ENCODE measurements around the gene SLC25A45. TPM values are rescaled to one million over a fixed set of nuclear protein-coding genes. Genes with fewer than 3 reads are reported as not detected.

Gene SLC25A45
- total and polyA plus RNA-seq, 8 donors = 8.4 to 17.0 (median 11.8) TPM

- TF ChIP-seq, protein P1, sequence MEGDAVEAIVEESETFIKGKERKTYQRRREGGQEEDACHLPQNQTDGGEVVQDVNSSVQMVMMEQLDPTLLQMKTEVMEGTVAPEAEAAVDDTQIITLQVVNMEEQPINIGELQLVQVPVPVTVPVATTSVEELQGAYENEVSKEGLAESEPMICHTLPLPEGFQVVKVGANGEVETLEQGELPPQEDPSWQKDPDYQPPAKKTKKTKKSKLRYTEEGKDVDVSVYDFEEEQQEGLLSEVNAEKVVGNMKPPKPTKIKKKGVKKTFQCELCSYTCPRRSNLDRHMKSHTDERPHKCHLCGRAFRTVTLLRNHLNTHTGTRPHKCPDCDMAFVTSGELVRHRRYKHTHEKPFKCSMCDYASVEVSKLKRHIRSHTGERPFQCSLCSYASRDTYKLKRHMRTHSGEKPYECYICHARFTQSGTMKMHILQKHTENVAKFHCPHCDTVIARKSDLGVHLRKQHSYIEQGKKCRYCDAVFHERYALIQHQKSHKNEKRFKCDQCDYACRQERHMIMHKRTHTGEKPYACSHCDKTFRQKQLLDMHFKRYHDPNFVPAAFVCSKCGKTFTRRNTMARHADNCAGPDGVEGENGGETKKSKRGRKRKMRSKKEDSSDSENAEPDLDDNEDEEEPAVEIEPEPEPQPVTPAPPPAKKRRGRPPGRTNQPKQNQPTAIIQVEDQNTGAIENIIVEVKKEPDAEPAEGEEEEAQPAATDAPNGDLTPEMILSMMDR (IDR thresholded peaks at IDR 0.05) = no peak
- no peak for ATAC-seq
- no peaks in the 10 kb centered on the region for H3K27me3 ChIP-seq
- H3K27ac ChIP-seq = no peak overlapping the region
- no peak overlapping the region for H3K4me3 ChIP-seq
- peak in 1 of 4 donors; percentile 15 for DNase-seq
- no peaks in the 10 kb centered on the region for H3K36me3 ChIP-seq
- intact Hi-C loops (cut with DNase I) = no loop called here
- H3K9me3 ChIP-seq = no peaks in the 10 kb centered on the region
- peaks cover 10 to 23% of the 10 kb centered on the region in 2 donors for H3K4me1 ChIP-seq
Measured at GRCh38 chr11:65330544-65330943, 51.9 kb downstream of the SLC25A45 start.

- peak; percentile 50 for ATAC-seq
- intact Hi-C loops (cut with DNase I) = loop anchor here (5.0 to 10.0 kb wide), 2 partner anchors 53 to 55 kb away; no protein-coding TSS in a partner anchor
Measured at GRCh38 chr11:65329944-65330403, 52.5 kb downstream of the SLC25A45 start.

DNA sequence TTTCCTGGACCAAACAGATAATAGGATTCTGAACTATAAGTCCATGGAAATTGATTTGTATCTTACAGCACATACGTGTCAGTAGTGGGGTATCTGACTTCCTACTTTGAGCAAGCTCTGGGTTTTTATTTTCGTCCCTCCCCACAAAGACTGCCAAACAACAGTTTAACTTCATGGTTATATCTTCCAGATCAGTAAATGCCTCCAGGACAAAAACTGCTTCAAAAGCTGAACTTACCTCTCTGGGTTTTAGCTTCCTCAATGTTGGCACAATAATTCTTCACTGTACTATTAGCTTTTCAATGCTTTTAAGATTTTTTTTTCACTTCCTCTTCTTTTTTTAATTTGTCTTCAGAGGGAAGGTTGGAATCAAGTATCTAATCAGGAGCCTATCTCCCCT, 53.0 kb downstream of the SLC25A45 start:
- Histone ChIP-seq H3K27me3 (no peaks in the 10 kb centered on the region), H3K36me3 (no peaks in the 10 kb centered on the region), H3K27ac (no peak overlapping the region), H3K4me3 (no peak overlapping the region), H3K9me3 (no peaks in the 10 kb centered on the region), H3K4me1 (peaks cover 2 to 12% of the 10 kb centered on the region in 2 donors)
- no peak for ATAC-seq
- intact Hi-C loops (cut with DNase I) = loop anchor here (5.0 to 10.0 kb wide), 2 partner anchors 52 to 55 kb away; no protein-coding TSS in a partner anchor
- no peak for DNase-seq
- TF ChIP-seq, protein P1 (IDR thresholded peaks at IDR 0.05) = no peak

More at GRCh38 chr11:65329944-65330403, 52.5 kb downstream of the SLC25A45 start:
- Histone ChIP-seq H3K27me3 (no peaks in the 10 kb centered on the region), H3K27ac (no peak overlapping the region), H3K36me3 (no peaks in the 10 kb centered on the region), H3K4me1 (peaks cover 7 to 17% of the 10 kb centered on the region in 2 donors), H3K4me3 (no peak overlapping the region), H3K9me3 (no peaks in the 10 kb centered on the region)
- peak; percentile 9 to 92 (median 82) for DNase-seq
- TF ChIP-seq, protein P1 (IDR thresholded peaks at IDR 0.05) = peak; percentile 81 to 82

GRCh38 chr11:65327021-65327420, 55.4 kb downstream of the SLC25A45 start:
- H3K27ac ChIP-seq = no peak overlapping the region
- no peaks in the 10 kb centered on the region for H3K27me3 ChIP-seq
- H3K36me3 ChIP-seq = peaks cover 0 to 12% of the 10 kb centered on the region in 2 donors
- DNase-seq (no peak), ATAC-seq (no peak)
- intact Hi-C loops (cut with DNase I) = loop anchor here (5.0 to 10.0 kb wide), 2 partner anchors 50 to 52 kb away; no protein-coding TSS in a partner anchor
- no peaks in the 10 kb centered on the region for H3K9me3 ChIP-seq
- H3K4me1 ChIP-seq = peaks cover 0 to 9% of the 10 kb centered on the region in 2 donors
- H3K4me3 ChIP-seq = no peak overlapping the region
- TF ChIP-seq, protein P1 (IDR thresholded peaks at IDR 0.05) = no peak

DNA sequence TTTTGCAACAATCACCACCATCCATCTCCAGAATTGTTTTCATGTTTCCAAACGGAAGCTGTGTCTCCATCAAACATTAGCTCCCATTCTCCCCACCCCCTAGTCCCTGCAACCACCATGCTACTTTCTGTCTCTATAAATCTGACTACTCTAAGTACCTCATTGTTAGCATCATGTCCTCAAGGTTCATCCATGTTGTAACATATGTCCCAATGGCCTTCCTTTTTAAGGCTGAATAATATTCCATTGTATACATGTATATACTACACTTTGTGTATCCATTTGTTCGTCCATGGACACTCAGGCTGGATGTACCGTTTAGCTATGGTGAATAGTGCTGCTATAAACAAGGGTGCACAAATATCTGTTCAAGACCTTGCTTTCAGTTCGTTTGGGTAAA, 57.0 kb downstream of the SLC25A45 start:
- no peaks in the 10 kb centered on the region for H3K27me3 ChIP-seq
- TF ChIP-seq, protein P1 (IDR thresholded peaks at IDR 0.05) = no peak
- intact Hi-C loops (cut with DNase I) = loop anchor here (5.0 to 10.0 kb wide), 2 partner anchors 48 to 51 kb away; no protein-coding TSS in a partner anchor
- no peaks in the 10 kb centered on the region for H3K9me3 ChIP-seq
- H3K36me3 ChIP-seq = peaks cover 0 to 27% of the 10 kb centered on the region in 2 donors
- DNase-seq (no peak), ATAC-seq (no peak)
- no peak overlapping the region for H3K27ac ChIP-seq
- H3K4me1 ChIP-seq = peaks cover 0 to 19% of the 10 kb centered on the region in 2 donors
- H3K4me3 ChIP-seq = no peak overlapping the region

Other genes with a start within 250 kb of the SLC25A45 start
- 10 to 100 TPM; 63.5 to 74.5 TPM for gene SYVN1, start 248.1 kb downstream of the SLC25A45 start, total RNA-seq
- gene SYVN1, start 248.1 kb downstream of the SLC25A45 start, polyA plus RNA-seq (ENCODE audit: insufficient read length in 6 of 6) = 10 to 100 TPM; 37.2 to 53.4 (median 45.2) TPM
- not detected for gene SPDYC, start 212.4 kb downstream of the SLC25A45 start, total RNA-seq
- gene SPDYC, start 212.4 kb downstream of the SLC25A45 start, polyA plus RNA-seq (ENCODE audit: insufficient read length in 6 of 6) = not detected
- gene CAPN1, start 200.7 kb downstream of the SLC25A45 start, total RNA-seq = 100 to 1,000 TPM; 232 to 248 TPM
- gene CAPN1, start 200.7 kb downstream of the SLC25A45 start, polyA plus RNA-seq (ENCODE audit: insufficient read length in 6 of 6) = 100 to 1,000 TPM in 1 of 6 donors, 10 to 100 TPM in 5; 80.5 to 100 (median 86.0) TPM
- gene POLA2, start 120.7 kb downstream of the SLC25A45 start, total RNA-seq = 10 to 100 TPM in 1 of 2 donors, 1 to 10 TPM in 1; 9.4 to 19.2 TPM
- 10 to 100 TPM; 19.3 to 30.2 (median 22.7) TPM for gene POLA2, start 120.7 kb downstream of the SLC25A45 start, polyA plus RNA-seq (ENCODE audit: insufficient read length in 6 of 6)
- 10 to 100 TPM; 11.6 to 18.5 TPM for gene CDC42EP2, start 67.8 kb downstream of the SLC25A45 start, total RNA-seq
- 10 to 100 TPM in 1 of 6 donors, 1 to 10 TPM in 5; 4.6 to 12.5 (median 8.5) TPM for gene CDC42EP2, start 67.8 kb downstream of the SLC25A45 start, polyA plus RNA-seq (ENCODE audit: insufficient read length in 6 of 6)
- gene DPF2, start 48.8 kb downstream of the SLC25A45 start, total RNA-seq = 10 to 100 TPM; 47.4 to 51.4 TPM
- gene DPF2, start 48.8 kb downstream of the SLC25A45 start, polyA plus RNA-seq (ENCODE audit: insufficient read length in 6 of 6) = 10 to 100 TPM; 85.0 to 94.8 (median 92.4) TPM
- gene TIGD3, start 27.9 kb downstream of the SLC25A45 start, total RNA-seq = under 1 TPM; 0.21 to 0.32 TPM
- gene TIGD3, start 27.9 kb downstream of the SLC25A45 start, polyA plus RNA-seq (ENCODE audit: insufficient read length in 6 of 6) = under 1 TPM in 5 of 6 donors, not detected in 1; 0.14 to 0.39 (median 0.24) TPM
- 10 to 100 TPM; 31.7 to 31.9 TPM for gene FRMD8, start 4.0 kb upstream of the SLC25A45 start, total RNA-seq
- gene FRMD8, start 4.0 kb upstream of the SLC25A45 start, polyA plus RNA-seq (ENCODE audit: insufficient read length in 6 of 6) = 10 to 100 TPM; 15.8 to 22.2 (median 19.3) TPM
- gene NEAT1, start 40.2 kb upstream of the SLC25A45 start, total RNA-seq = 1,000 to 10,000 TPM; 1,146 to 1,441 TPM
- gene NEAT1, start 40.2 kb upstream of the SLC25A45 start, polyA plus RNA-seq (ENCODE audit: insufficient read length in 6 of 6) = 100 to 1,000 TPM; 106 to 190 (median 144) TPM
- over 10,000 TPM; 12,400 to 15,875 TPM for gene MALAT1, start 116.4 kb upstream of the SLC25A45 start, total RNA-seq
- 100 to 1,000 TPM; 608 to 824 (median 717) TPM for gene MALAT1, start 116.4 kb upstream of the SLC25A45 start, polyA plus RNA-seq (ENCODE audit: insufficient read length in 6 of 6)
- gene SCYL1, start 142.4 kb upstream of the SLC25A45 start, total RNA-seq = 10 to 100 TPM; 81.2 to 82.5 TPM
- 10 to 100 TPM; 51.7 to 71.5 (median 59.4) TPM for gene SCYL1, start 142.4 kb upstream of the SLC25A45 start, polyA plus RNA-seq (ENCODE audit: insufficient read length in 6 of 6)
- 100 to 1,000 TPM in 1 of 2 donors, 10 to 100 TPM in 1; 70.8 to 157 TPM for gene LTBP3, start 175.7 kb upstream of the SLC25A45 start, total RNA-seq
- gene LTBP3, start 175.7 kb upstream of the SLC25A45 start, polyA plus RNA-seq (ENCODE audit: insufficient read length in 6 of 6) = 100 to 1,000 TPM; 235 to 322 (median 257) TPM
- gene ZNRD2, start 187.8 kb upstream of the SLC25A45 start, total RNA-seq = 10 to 100 TPM; 21.7 to 32.3 TPM
- gene ZNRD2, start 187.8 kb upstream of the SLC25A45 start, polyA plus RNA-seq (ENCODE audit: insufficient read length in 6 of 6) = 10 to 100 TPM; 44.1 to 55.7 (median 54.2) TPM
- gene FAM89B, start 189.9 kb upstream of the SLC25A45 start, total RNA-seq = 10 to 100 TPM; 47.1 to 57.5 TPM
- 10 to 100 TPM; 20.7 to 35.7 (median 31.8) TPM for gene FAM89B, start 189.9 kb upstream of the SLC25A45 start, polyA plus RNA-seq (ENCODE audit: insufficient read length in 6 of 6)
- gene EHBP1L1, start 193.4 kb upstream of the SLC25A45 start, total RNA-seq = 100 to 1,000 TPM in 1 of 2 donors, 10 to 100 TPM in 1; 57.0 to 133 TPM
- gene EHBP1L1, start 193.4 kb upstream of the SLC25A45 start, polyA plus RNA-seq (ENCODE audit: insufficient read length in 6 of 6) = 10 to 100 TPM; 28.5 to 39.7 (median 35.4) TPM
- 1 to 10 TPM in 1 of 2 donors, not detected in 1; 2.0 TPM for gene KCNK7, start 213.2 kb upstream of the SLC25A45 start, total RNA-seq
- gene KCNK7, start 213.2 kb upstream of the SLC25A45 start, polyA plus RNA-seq (ENCODE audit: insufficient read length in 6 of 6) = 1 to 10 TPM in 1 of 6 donors, under 1 TPM in 5; 0.21 to 1.2 (median 0.47) TPM
- gene MAP3K11, start 231.6 kb upstream of the SLC25A45 start, total RNA-seq = 100 to 1,000 TPM in 1 of 2 donors, 10 to 100 TPM in 1; 74.7 to 100 TPM
- 10 to 100 TPM; 43.9 to 64.0 (median 56.6) TPM for gene MAP3K11, start 231.6 kb upstream of the SLC25A45 start, polyA plus RNA-seq (ENCODE audit: insufficient read length in 6 of 6)
- gene PCNX3, start 233.1 kb upstream of the SLC25A45 start, total RNA-seq = 10 to 100 TPM; 36.7 to 44.5 TPM
- gene PCNX3, start 233.1 kb upstream of the SLC25A45 start, polyA plus RNA-seq (ENCODE audit: insufficient read length in 6 of 6) = 10 to 100 TPM; 19.9 to 35.4 (median 25.3) TPM

Data from left lung (tissue), 10 donors.